CD14-positive monocyte (primary cell): ENCODE results near the gene DPYD. TPM values are rescaled to one million over a fixed set of nuclear protein-coding genes. Genes with fewer than 3 reads are reported as not detected.
A peak's percentile ranks its signal among the peaks of the same experiment; 100 is the strongest.

Experiments
- DNase-seq, 3 donors: peaks; one replicate each; pipeline ENCODE4 v3.0.0-alpha.2; 2011 to 2022
- H2AFZ ChIP-seq: 2 replicates; pipeline ENCODE4 v1.6.0; 2012; ENCODE audit warnings: mild to moderate bottlenecking, low read depth, low read length, inconsistent platforms; ENCODE audit not compliant: insufficient read depth, poor library complexity, severe bottlenecking
- H3K27ac ChIP-seq, 2 donors: 1 replicate in 1 of 2; 2 replicates in 1 of 2; pipeline ENCODE4 v1.5.1; 2012 to 2013; ENCODE audit warnings: low read length in 2 of 2, control low read depth in 1 of 2, inconsistent platforms in 1 of 2, low read depth in 1 of 2, mild to moderate bottlenecking in 1 of 2
- H3K27me3 ChIP-seq, 2 donors: one replicate each; pipeline versions ENCODE4 v1.6.0 to v1.6.1; 2011 to 2013; ENCODE audit warnings: low read length in 2 of 2; ENCODE audit not compliant: control insufficient read depth in 2 of 2, insufficient read depth in 2 of 2
- H3K36me3 ChIP-seq, 2 donors: replicated peaks in 1 of 2; 1 replicate in 1 of 2; 2 replicates in 1 of 2; pipeline versions ENCODE4 v1.5.1 to v1.6.1; 2012 to 2013; ENCODE audit warnings: low read length in 2 of 2, control low read depth in 1 of 2, inconsistent platforms in 1 of 2, mild to moderate bottlenecking in 1 of 2; ENCODE audit not compliant: insufficient read depth in 2 of 2, control insufficient read depth in 1 of 2
- H3K4me1 ChIP-seq, 2 donors: 1 replicate in 1 of 2; 2 replicates in 1 of 2; pipeline versions ENCODE4 v1.5.1 to v1.6.1; 2012 to 2013; ENCODE audit warnings: low read length in 2 of 2, control low read depth in 1 of 2, inconsistent platforms in 1 of 2, mild to moderate bottlenecking in 1 of 2, moderate library complexity in 1 of 2; ENCODE audit not compliant: insufficient read depth in 2 of 2, control insufficient read depth in 1 of 2
- H3K4me2 ChIP-seq: replicated peaks from 2 replicates; pipeline ENCODE3; 2012; ENCODE audit warnings: low read length, moderate library complexity, mild to moderate bottlenecking; ENCODE audit not compliant: poor library complexity, severe bottlenecking; ENCODE audit errors: extremely low read depth
- H3K4me3 ChIP-seq, 3 experiments: fragments of 200-600 bp in 1 of 3; sonication (generic) in 1 of 3; replicated peaks in 1 of 3; 1 replicate in 2 of 3; 2 replicates in 1 of 3; pipeline ENCODE4 v1.5.1; 2011 to 2013; ENCODE audit warnings: low read length in 3 of 3, mild to moderate bottlenecking in 3 of 3, control low read depth in 2 of 3, low read depth in 2 of 3, inconsistent platforms in 1 of 3, moderate library complexity in 1 of 3
- H3K79me2 ChIP-seq: 2 replicates; pipeline ENCODE4 v1.6.0; 2012; ENCODE audit warnings: mild to moderate bottlenecking, control low read depth, inconsistent platforms, low read length, moderate library complexity; ENCODE audit not compliant: insufficient read depth
- H3K9ac ChIP-seq: 2 replicates; pipeline ENCODE4 v1.6.0; 2017; ENCODE audit warnings: low read length, mild to moderate bottlenecking; ENCODE audit not compliant: insufficient read depth, poor library complexity, severe bottlenecking
- H3K9me3 ChIP-seq, 2 donors: replicated peaks in 1 of 2; 1 replicate in 1 of 2; 2 replicates in 1 of 2; pipeline versions ENCODE4 v1.5.1 to v1.6.1; 2012 to 2013; ENCODE audit warnings: low read length in 2 of 2, control low read depth in 1 of 2; ENCODE audit not compliant: control insufficient read depth in 1 of 2, insufficient read depth in 1 of 2
- H4K20me1 ChIP-seq: 2 replicates; pipeline ENCODE4 v1.6.0; 2012; ENCODE audit warnings: mild to moderate bottlenecking, low read length, control low read depth, moderate library complexity; ENCODE audit not compliant: insufficient read depth
- H3K27ac Mint-ChIP-seq, 7 donors: one replicate each; pipeline ENCODE4 v1.8.0; 2020; ENCODE audit warnings: mild to moderate bottlenecking in 7 of 7, mixed read lengths in 7 of 7, moderate library complexity in 6 of 7, inconsistent platforms in 2 of 7
- H3K27me3 Mint-ChIP-seq, 3 donors: one replicate each; pipeline ENCODE4 v1.8.0; 2021 to 2022; ENCODE audit warnings: low read depth in 3 of 3, mild to moderate bottlenecking in 3 of 3, mixed read lengths in 3 of 3, moderate library complexity in 3 of 3, inconsistent platforms in 1 of 3
- H3K36me3 Mint-ChIP-seq, 2 donors: one replicate each; pipeline ENCODE4 v1.8.0; 2020; ENCODE audit warnings: mixed read lengths in 2 of 2, inconsistent platforms in 1 of 2, mild to moderate bottlenecking in 1 of 2
- H3K4me1 Mint-ChIP-seq: one replicate; pipeline ENCODE4 v1.8.0; 2020; ENCODE audit warnings: mild to moderate bottlenecking, mixed read lengths
- H3K4me3 Mint-ChIP-seq, 2 donors: one replicate each; pipeline ENCODE4 v1.8.0; 2020; ENCODE audit warnings: mild to moderate bottlenecking in 2 of 2, mixed read lengths in 2 of 2, moderate library complexity in 1 of 2
- H3K9me3 Mint-ChIP-seq, 7 donors: one replicate each; pipeline ENCODE4 v1.8.0; 2020 to 2022; ENCODE audit warnings: mixed read lengths in 7 of 7, mild to moderate bottlenecking in 6 of 7, moderate library complexity in 6 of 7, inconsistent platforms in 2 of 7
- CTCF ChIP-seq: fragments of 200-600 bp; IDR thresholded peaks from one replicate; pipeline ENCODE4 v1.8.0; 2022; ENCODE audit warnings: antibody characterized with exemption, mild to moderate bottlenecking
- WGBS: methylation state at CpG from one replicate; pipeline ENCODE4 v1.1.5; 2013; ENCODE audit warnings: missing lambda C conversion rate; ENCODE audit not compliant: insufficient coverage; 5-methylcytosine and 5-hydroxymethylcytosine counted together
- intact Hi-C, 2 donors: fragments of 100-400 bp; cut with micrococcal nuclease; formaldehyde crosslinking; loops; one replicate each; pipeline versions ENCODE4 v1.15.0 to v1.15.1; 2023
- polyA plus RNA-seq, 3 donors: library from polyadenylated mRNA; depleted of rRNA in 1 of 3; unstranded in 2 of 3; stranded (reverse) in 1 of 3; fragments of 300-500 nt in 2 of 3; fragments of >200 nt in 1 of 3; fragmentation: Illumina TruSeq in 2 of 3; gene quantifications; 1 replicate in 2 of 3; 2 replicates in 1 of 3; pipeline ENCODE4 v1.2.3, GENCODE V29; 2012 to 2021

Gene DPYD
- polyA plus RNA-seq, 3 donors: 87.6 to 171 (median 144) TPM

GRCh38 chr1:97796711-97797110 is 124.1 kb downstream of the DPYD start:
- no peak overlapping the region for H3K4me3 Mint-ChIP-seq
- Histone ChIP-seq H3K27ac (peak overlapping the region in 1 of 2 donors; percentile 23), H3K4me3 (no peak overlapping the region), H3K79me2 (peaks cover 36% of the 10 kb centered on the region), H2AFZ (no peak overlapping the region), H3K27me3 (no peaks in the 10 kb centered on the region), H3K4me2 (no peak overlapping the region), H4K20me1 (peaks cover 99% of the 10 kb centered on the region), H3K4me1 (no peaks in the 10 kb centered on the region), H3K36me3 (peaks cover 16 to 37% of the 10 kb centered on the region in 2 donors), H3K9ac (no peak overlapping the region), H3K9me3 (no peaks in the 10 kb centered on the region)
- H3K27ac Mint-ChIP-seq: no peak overlapping the region
- no peak for TF ChIP-seq CTCF
- H3K4me1 Mint-ChIP-seq: peaks cover 7% of the 10 kb centered on the region
- H3K36me3 Mint-ChIP-seq: peaks cover 23 to 34% of the 10 kb centered on the region in 2 donors
- intact Hi-C loops: no loop called here
- no CpG with 5 or more reads among the region's 2 CpGs for WGBS
- H3K9me3 Mint-ChIP-seq: no peaks in the 10 kb centered on the region
- H3K27me3 Mint-ChIP-seq: no peaks in the 10 kb centered on the region
- no peak for DNase-seq

GRCh38 chr1:97792655-97793054 is 128.2 kb downstream of the DPYD start:
- Mint-ChIP-seq H3K36me3 (peaks cover 14 to 27% of the 10 kb centered on the region in 2 donors), H3K27me3 (no peaks in the 10 kb centered on the region), H3K4me3 (no peak overlapping the region), H3K27ac (no peak overlapping the region), H3K4me1 (peaks cover 17% of the 10 kb centered on the region), H3K9me3 (no peaks in the 10 kb centered on the region)
- no peak for DNase-seq
- Histone ChIP-seq H3K36me3 (peaks cover 0 to 30% of the 10 kb centered on the region in 2 donors), H3K79me2 (peaks cover 55% of the 10 kb centered on the region), H3K9ac (no peak overlapping the region), H3K9me3 (no peaks in the 10 kb centered on the region), H3K27me3 (no peaks in the 10 kb centered on the region), H3K27ac (no peak overlapping the region), H3K4me3 (no peak overlapping the region), H4K20me1 (peaks cover 99% of the 10 kb centered on the region), H2AFZ (no peak overlapping the region), H3K4me2 (no peak overlapping the region), H3K4me1 (no peaks in the 10 kb centered on the region)
- WGBS: 100% methylated on average over 1 of the region's 4 CpGs
- no peak for TF ChIP-seq CTCF
- intact Hi-C loops: no loop called here
